GM21447 (cell line): ENCODE data around the gene LDLRAD4.

Experiments used
- ATAC-seq: cut with Tn5 transposase; IDR thresholded peaks from one replicate; pipeline ENCODE4 v1.9.1; 2021; ENCODE audit not compliant: unreplicated experiment

The LDLRAD4 gene

GRCh38 chr18:13440277-13441248 lies 222.0 kb downstream of the LDLRAD4 start:
- ATAC-seq: no peak

GRCh38 chr18:13441736-13442135 lies 223.2 kb downstream of the LDLRAD4 start:
- ATAC-seq: no peak

- no peak for ATAC-seq
Measured at GRCh38 chr18:13442451-13442850, 223.9 kb downstream of the LDLRAD4 start.

GRCh38 chr18:13443552-13443951 lies 225.0 kb downstream of the LDLRAD4 start:
- ATAC-seq: no peak

- no peak for ATAC-seq
Measured at GRCh38 chr18:13444430-13445240, 226.1 kb downstream of the LDLRAD4 start.

- no peak for ATAC-seq
Measured at GRCh38 chr18:13445241-13445897, 226.8 kb downstream of the LDLRAD4 start.

GRCh38 chr18:13446024-13446423 lies 227.5 kb downstream of the LDLRAD4 start:
- no peak for ATAC-seq

- ATAC-seq: no peak
Measured at GRCh38 chr18:13446610-13447461, 228.3 kb downstream of the LDLRAD4 start.

- no peak for ATAC-seq
Measured at GRCh38 chr18:13447621-13448334, 229.2 kb downstream of the LDLRAD4 start.

- ATAC-seq: no peak
Measured at GRCh38 chr18:13448335-13448795, 229.8 kb downstream of the LDLRAD4 start.

GRCh38 chr18:13449651-13450050 lies 231.1 kb downstream of the LDLRAD4 start:
- ATAC-seq: no peak

GRCh38 chr18:13450289-13451212 lies 232.0 kb downstream of the LDLRAD4 start:
- peak; percentile 84 for ATAC-seq

- ATAC-seq: no peak
Measured at GRCh38 chr18:13451213-13451540, 232.6 kb downstream of the LDLRAD4 start.

GRCh38 chr18:13451661-13452387 lies 233.3 kb downstream of the LDLRAD4 start:
- ATAC-seq: no peak

GRCh38 chr18:13452388-13452811 lies 233.8 kb downstream of the LDLRAD4 start:
- no peak for ATAC-seq

GRCh38 chr18:13452871-13453680 lies 234.5 kb downstream of the LDLRAD4 start:
- no peak for ATAC-seq

GRCh38 chr18:13453714-13454113 lies 235.2 kb downstream of the LDLRAD4 start:
- no peak for ATAC-seq
